GM19238 (cell line): Measurements from ENCODE around the gene FKBP1A.

Experiments
- DNase-seq: peaks from one replicate; pipeline ENCODE4 v3.0.0; 2011; ENCODE audit warnings: low spot score; ENCODE audit not compliant: insufficient read length

FKBP1A gene

GRCh38 chr20:1320016-1320415 is 72.8 kb downstream of the FKBP1A start:
- no peak for DNase-seq

GRCh38 chr20:1319462-1319861 is 73.4 kb downstream of the FKBP1A start:
- DNase-seq: no peak

GRCh38 chr20:1319051-1319450 is 73.8 kb downstream of the FKBP1A start:
- no peak for DNase-seq
